CD4-positive, alpha-beta T cell treated with Interleukin-6 at 100 ng/mL for 8 hours (primary cell): ENCODE measurements around the gene IKBKE.
"Not testable (repeated sequence)": the region's sequence is repeated elsewhere in the genome, so short reads cannot be mapped to it uniquely, and the experiment has no call there.

ENCODE experiments used
- DNase-seq: peaks from one replicate; pipeline ENCODE4 v3.0.0-alpha.2; 2020; ENCODE audit warnings: mixed read lengths, low spot score

Gene IKBKE

DNA sequence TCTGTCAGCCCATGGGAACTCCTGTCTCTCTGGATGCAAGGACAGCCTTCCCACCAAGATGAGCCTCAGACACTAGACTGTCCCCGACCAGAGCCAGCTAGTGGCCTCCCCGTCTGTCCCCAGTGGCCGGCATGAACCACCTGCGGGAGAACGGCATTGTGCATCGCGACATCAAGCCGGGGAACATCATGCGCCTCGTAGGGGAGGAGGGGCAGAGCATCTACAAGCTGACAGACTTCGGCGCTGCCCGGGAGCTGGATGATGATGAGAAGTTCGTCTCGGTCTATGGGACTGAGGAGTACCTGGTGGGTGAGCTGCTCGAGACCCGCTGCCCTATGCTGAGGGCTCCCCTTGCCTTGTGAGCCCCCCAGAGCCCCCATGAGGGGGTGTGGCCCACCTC is 5.8 kb downstream of the IKBKE start:
- DNase-seq = no peak

DNA sequence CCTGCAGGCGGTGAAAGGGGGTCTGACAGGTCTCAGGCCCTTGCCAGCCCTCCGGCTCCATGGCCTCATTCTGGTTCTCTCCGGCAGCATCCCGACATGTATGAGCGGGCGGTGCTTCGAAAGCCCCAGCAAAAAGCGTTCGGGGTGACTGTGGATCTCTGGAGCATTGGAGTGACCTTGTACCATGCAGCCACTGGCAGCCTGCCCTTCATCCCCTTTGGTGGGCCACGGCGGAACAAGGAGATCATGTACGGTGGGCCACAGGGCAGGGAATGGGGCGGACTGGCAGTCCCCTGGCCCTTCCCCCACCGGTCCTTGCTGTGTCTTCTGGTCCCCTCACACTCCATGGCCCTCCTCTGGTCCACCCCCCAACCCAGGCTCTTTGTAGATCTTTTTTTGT is 6.3 kb downstream of the IKBKE start:
- DNase-seq = no peak

DNA sequence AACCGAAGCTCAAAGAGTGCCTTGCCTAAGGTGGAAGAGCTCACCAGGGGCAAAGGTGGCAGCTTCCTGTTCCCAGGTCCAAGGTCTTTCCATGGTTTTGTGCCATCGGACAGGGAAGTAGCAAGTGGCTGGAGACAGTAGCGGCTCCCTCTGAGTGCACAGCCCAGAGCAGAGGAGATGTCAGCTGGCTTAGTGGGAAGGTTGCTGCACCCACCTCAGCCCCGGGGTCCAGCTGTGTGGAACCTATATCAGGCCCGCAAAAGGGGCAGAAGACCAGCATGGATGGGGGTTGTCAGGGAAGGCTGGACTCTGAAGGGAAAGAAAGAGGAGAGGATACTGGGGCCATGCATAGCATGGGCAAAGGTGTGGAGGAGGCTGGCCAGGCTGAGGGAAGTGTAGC is 6.8 kb downstream of the IKBKE start:
- no peak for DNase-seq

DNA sequence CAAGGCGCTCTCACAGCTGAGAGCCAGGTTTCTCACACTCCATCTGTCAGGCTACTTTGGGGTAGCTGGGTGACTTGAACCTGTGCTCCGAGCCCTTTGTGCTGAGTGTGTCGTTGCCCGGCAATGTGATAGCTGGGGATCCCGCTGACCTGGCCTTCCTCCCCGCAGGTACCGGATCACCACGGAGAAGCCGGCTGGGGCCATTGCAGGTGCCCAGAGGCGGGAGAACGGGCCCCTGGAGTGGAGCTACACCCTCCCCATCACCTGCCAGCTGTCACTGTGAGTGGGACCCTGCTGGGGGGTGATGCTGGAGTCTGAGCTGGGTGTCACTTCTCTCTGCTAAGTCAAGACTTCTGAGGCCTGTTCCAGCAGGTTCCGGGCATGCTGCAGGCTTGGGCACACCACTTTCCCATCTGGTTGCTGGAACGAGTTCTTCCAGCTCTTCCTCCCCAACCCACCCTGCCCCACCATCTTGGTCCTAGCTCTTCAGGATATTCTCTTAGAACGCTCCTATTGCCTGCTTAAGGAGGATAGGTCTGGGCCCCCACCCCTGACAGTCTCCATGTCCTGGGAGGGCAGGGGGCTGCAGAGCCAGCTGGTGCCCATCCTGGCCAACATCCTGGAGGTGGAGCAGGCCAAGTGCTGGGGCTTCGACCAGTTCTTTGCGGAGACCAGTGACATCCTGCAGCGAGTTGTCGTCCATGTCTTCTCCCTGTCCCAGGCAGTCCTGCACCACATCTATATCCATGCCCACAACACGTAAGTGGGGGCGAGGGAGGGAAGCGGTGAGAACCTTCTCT is 7.5 kb downstream of the IKBKE start:
- DNase-seq = no peak

DNA sequence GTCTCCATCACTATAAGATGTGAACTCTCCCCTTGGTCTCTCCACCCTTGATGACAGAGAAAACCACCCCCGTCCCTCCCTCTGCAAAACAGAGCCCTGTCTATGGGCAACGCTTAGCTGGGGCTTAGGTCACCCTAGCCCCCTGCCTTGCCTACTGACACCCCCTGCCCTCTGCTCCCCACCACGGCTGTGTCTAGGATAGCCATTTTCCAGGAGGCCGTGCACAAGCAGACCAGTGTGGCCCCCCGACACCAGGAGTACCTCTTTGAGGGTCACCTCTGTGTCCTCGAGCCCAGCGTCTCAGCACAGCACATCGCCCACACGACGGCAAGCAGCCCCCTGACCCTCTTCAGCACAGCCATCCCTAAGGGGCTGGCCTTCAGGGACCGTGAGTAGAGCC is 8.5 kb downstream of the IKBKE start:
- DNase-seq = no peak

DNA sequence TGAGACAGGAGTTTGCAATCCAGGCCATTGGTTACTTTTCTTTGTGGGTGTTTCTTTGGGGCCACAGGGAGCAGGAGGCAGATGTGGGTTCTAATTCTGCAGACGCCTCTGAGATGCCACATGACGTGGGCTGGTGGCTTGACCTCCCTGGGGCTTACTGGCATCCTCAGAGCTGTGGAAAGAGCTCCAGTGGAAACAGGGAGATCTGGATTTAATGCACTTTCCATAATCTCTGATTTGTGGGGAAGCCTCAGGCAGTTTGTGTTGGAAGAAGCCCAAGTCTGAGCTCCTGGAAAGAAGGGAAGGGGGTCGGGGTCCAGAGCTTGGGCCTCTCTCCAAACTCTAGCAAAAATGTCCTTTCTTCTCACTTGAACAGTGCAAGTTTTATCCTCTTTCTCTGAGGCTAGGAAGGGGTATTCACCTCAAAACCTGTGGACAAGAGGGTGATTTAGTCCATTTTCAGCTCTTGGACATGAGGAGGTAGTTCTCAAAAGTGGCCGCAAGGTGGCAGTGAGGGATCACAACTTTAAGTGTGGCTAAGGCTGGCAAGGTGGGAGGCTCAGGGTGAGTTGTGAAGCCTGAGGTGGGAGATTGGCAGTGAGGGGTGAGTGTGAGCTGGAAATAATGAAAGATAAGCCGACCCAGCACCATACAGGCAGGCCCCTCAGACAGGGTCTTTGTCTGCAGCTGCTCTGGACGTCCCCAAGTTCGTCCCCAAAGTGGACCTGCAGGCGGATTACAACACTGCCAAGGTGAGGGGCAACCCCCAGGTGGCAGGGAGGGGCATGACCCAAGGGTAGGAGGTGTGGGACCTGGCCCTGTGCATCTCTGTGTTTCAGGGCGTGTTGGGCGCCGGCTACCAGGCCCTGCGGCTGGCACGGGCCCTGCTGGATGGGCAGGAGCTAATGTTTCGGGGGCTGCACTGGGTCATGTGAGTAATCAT is 9.2 kb downstream of the IKBKE start:
- DNase-seq = peak; percentile 62

DNA sequence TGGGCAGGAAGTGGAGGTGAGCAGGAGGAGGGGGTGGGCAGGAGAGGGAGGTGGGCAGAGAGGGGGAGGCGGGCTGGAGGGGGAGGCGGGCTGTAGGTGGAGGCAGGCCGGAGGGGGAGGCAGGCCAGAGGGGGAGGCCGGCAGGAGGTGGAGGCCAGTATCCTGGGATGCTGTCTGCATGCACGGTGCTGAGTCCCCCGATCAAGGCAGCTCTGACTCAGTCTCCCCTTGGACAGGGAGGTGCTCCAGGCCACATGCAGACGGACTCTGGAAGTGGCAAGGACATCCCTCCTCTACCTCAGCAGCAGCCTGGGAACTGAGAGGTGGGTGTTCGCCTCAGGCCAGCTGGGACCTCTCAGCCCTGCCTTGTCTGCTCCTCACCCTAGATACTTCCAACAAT is 9.9 kb downstream of the IKBKE start:
- no peak for DNase-seq

DNA sequence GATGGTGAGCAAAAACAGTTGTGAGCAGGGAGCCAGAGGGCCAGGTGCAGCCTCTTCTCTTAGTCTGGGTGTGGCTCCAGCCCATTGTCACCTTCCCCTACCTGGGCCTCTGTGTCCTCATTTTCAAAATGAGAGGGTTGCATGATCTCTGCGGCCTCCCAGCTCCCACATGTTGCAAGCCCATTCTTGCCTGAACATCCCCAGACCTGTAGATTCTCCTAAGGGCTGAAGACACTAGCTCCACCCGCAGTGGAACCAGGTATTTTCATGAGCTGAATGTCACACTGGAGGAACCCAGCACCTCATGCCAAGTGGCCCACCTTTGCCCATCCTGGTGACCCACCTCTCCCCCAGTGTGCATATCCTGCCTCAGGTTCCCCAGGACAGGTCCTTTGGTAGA is 12.3 kb downstream of the IKBKE start:
- DNase-seq = no peak

DNA sequence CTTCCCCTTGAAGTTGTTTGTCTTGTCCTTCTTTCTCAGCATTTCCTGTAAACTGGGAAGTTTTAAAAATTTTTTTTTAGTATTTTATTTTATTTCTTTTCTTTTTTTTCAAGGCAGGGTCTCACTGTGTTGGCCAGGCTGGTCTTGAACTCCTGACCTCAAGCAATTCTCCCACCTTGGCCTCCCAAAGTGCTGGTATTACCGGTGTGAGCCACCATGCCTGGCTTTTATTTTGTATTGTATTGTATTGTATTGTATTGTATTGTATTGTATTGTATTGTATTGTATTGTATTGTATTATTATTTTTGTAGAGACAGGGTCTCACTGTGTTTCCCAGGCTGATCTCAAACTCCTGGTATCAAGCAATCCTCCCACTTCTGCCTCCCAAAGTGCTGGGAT is 13.6 kb downstream of the IKBKE start:
- DNase-seq = not testable (repeated sequence)

DNA sequence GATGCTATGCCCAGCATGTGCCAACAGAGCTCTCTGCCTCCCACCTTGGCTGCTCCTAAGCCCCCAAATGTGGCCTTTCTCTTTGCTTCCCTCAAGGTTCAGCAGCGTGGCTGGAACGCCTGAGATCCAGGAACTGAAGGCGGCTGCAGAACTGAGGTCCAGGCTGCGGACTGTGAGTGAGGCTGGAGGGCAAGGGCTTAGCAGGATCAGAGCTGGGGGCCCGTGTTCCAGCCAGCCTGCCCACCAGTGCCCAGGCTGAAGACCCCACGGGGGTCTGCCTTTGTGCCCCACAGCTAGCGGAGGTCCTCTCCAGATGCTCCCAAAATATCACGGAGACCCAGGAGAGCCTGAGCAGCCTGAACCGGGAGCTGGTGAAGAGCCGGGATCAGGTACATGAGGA is 14.6 kb downstream of the IKBKE start:
- no peak for DNase-seq

DNA sequence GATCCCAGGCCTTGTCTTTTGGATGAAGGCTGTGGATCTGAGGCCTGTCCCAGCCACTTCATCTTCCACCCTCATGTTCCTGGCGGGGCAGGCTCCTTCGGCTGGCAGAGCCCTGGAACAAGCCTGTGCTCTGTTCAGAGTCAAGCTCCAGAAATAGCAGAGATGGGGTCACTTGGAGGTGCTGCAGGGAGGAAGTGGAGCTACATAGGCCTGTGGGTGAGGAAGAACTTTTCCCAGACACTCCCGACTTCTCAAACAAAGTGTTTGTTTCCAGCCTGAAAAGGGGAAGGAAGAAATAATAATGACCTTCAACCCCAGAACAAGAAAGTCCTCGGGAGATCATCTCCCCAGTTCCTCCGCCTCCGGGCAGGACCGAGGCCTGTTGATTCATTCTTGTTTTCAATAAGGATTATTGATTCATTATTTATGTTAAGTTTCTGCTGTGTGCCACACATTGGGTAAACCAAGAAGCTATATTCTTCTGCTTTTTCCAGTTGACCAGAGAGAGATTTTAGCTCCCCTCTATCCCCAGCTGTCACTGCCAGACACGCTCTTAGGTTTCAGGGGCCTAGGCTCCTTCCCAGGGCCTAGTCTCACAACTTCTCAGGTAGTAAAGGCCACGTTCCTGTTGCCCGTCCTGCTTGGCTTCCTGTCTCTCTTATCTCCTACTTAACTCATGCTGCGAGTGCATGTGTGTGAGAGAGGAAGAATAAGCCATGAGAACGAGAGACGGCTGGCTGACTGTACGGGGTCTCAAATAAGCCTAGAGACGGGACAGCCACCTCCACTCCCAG is 16.9 kb downstream of the IKBKE start:
- DNase-seq = no peak

DNA sequence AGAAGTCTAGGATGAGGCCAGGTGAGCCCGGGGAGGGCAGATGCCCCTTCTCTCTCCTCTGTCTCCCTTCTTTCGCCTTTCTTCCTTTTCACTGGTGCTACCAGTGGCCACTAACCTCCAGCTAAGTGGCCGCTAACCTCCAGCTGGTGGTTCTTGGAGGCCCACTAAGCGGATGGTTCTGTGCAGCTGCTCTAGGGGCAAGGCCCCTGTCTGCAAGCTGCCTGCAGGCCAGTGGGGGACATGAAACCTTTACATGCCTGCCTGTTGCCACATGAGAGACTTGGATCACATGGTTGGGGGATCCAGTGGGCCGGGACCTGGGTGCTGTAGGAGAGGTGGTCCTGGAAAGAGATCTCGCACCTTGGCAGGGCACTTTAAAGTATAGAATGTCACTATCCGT is 17.7 kb downstream of the IKBKE start:
- no peak for DNase-seq

DNA sequence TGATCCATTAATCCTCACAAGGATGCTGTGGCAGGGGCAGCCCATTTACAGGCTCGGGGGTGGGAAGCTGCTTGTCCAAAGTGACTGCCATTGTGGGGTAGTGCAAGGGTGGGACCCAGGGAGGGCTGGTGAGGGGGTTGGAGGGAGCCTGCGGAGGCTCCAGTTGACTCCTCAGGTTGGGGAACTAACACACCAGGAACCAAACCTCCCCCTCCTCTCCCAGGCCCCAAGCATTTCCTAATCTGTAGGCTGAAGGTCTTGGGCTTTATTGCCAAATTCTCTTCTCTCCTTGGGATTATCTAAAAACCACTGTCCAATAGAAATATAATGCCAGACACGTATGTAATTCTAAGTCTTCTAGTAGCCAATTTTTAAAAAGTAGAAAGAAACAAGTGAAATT is 18.2 kb downstream of the IKBKE start:
- no peak for DNase-seq

DNA sequence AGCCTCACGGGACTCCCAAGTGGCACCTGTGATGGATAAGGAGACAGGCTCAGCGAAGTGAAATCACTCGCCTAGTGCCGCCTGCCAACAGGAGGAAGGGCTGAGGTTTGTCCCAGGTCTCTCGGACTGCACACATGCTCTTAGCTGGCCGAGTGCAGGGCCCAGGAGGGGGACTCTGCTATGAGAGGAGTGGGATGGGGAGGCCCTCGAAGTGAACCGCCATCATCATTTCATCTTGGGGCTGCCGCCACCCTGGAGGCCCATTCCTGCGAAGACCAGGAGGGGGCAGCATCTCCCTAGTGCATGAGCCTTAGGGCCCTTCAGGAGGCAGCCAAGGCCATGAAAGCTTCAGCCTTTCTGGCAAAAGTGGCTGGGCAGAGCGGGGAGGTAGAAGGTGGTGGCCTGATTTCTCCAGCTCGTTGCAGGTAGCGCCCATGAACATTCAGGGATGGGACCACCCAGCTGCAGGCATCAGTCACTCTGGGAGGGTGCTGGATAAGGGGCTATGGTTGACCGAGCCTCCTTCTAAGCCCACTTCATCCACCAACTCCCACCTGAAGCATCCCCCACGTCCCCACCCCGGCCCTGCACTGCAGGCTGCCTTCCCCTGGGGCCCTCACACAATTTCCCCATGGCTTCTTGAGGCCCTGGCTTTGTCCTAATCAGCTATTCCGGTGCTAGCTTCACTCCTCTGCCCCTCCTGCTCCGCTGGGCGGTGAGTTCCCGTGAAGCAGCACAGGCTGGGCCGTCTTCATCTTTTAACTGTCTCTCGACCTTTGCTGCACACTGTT is 19.9 kb downstream of the IKBKE start:
- DNase-seq = peak; percentile 54

DNA sequence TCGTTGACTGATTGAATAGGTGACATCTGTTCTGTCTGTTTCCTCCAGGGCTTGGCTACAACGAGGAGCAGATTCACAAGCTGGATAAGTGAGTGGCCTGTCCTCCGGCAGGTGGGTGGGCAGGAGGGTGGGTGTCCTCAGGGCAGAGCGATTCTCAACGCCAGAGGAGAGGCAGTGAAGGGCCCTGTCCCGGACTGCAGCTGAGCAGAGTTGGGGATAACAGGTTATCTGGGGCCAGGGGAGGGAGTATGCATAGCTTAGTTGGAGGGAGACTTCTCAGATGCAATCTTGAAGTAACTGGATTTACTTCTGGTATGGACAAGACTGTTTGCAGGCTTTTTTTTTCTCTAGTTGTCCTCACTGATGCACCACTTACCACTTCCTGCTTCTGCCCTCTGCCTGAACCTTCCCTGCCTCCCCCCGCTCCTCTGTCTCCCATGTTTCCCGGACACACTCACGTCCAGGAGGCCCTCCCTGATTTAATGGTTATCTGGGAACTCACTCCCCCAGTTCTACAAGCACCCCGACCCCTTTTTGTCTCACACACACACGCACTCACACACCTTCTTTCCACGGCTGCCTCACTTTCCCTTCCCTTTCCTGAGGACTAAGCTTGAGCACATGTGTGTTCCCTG is 20.6 kb downstream of the IKBKE start:
- no peak for DNase-seq

DNA sequence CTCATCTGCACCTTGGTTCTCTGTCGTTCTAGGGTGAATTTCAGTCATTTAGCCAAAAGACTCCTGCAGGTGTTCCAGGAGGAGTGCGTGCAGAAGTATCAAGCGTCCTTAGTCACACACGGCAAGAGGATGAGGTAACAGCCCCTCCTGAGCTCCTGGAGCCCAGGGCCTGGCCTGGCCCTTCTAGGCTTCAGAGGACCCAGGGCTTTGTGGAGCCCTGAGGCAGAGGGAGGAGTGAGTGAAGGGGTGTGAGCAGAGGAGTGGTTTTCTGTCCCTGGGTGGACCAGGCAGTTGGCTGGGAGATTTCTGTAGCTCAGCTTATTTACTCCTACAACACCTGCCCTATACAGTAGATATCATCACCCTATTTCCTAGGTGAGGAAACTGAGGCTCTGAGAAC is 21.3 kb downstream of the IKBKE start:
- DNase-seq = no peak

DNA sequence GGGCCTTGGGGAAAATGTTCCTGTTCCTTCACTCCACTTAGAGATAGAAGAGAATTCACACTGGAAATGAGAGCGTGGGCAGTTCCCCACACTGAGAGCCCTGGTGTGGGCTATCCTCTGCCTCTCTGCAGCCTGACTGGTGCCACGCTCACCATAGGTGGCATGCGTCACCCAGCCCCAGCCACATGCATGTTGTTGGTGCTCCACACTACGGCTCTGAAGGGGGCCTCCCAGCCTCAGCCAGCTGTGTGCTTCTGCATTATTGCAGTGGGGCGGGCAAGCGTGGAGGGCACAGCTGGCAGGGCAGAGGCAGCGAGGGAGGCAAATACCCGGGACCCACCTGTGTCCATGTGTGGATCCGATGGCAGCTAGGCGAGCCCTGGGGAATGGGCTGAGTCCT is 22.3 kb downstream of the IKBKE start:
- no peak for DNase-seq

DNA sequence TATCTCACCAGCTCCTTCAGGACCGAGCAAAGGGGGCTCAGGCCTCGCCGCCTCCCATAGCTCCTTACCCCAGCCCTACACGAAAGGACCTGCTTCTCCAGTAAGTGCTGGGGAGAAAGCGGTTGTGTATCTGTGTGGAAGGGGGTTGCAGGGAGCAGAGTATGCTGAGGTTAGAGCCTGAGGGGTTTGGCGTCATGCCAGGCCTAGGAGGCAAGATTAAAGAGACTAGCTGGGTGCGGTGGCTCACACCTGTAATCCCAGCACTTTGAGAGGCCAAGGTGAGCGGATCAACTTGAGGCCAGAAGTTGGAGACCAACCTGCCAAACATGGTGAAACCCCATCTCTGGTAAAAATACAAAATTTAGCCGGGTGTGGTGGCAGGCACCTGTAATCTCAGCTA is 23.0 kb downstream of the IKBKE start:
- no peak for DNase-seq

DNA sequence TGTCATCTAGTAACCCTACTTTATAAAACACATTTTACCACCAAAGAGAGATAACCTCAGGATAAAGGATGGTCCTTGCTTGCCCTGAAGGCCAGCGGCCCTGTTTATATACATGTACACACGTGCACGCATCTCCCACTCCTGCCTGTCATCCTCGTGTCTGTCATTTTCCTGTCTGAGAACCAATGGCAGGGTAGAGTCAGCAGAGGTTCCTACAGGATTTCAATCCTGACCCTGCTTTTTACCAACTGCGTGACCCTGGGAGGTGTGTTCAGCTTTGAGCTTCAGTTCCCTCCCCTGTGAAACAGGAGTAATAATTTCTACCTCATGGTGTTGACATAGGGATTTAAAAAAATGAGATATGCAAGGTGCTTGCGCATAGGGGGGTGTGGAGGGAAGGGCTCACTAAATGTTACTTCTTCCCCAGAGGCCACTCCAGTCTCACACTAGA is 24.8 kb downstream of the IKBKE start:
- DNase-seq = no peak

DNA sequence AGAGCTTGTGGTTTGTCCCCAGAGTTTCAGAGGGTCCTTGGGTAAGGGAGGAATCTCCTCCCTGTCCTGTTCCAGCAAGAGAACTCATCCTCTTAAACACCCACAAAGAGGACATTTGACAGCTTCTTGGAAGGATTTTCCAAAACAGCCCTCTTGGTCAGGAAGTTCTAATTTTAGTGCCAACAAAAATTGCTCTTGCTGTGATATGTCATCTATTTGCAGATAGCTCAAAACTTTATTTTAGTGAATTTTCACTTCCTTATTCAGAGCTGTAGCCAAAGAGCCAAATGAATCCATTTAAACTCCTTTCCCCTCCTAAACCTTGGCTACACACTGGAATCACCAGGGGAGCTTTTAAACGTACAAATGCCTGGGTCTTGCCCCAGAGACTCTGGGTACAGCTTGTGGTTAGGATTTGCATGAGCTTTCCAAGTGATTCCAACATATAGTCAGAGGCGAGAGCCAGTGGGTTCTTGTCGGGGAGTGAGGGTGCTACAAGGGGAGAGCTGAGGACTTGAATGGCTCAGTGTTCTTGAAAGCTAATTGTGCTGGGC is 25.3 kb downstream of the IKBKE start:
- no peak for DNase-seq
